A549 (cell line): ENCODE measurements around the gene PROX1. TPM values are rescaled to one million over a fixed set of nuclear protein-coding genes. Genes with fewer than 3 reads are reported as not detected.

ENCODE experiments used
- ATAC-seq, 2 experiments: fragments of 200-7000 bp in 1 of 2; fragments of >200 bp in 1 of 2; cut with Nextera tagmentation in 1 of 2; cut with Tn5 transposase in 1 of 2; 3 replicates each; pipeline versions ENCODE4 v1.8.0 to v1.9.1; 2018 to 2020; ENCODE audit warnings: mild to moderate bottlenecking in 1 of 2, moderate library complexity in 1 of 2
- CTCF ChIA-PET: fragments of 300-600 bp; sonication (Branson Sonifier 250); formaldehyde crosslinking; extraction: SDS; loops from one replicate; lab custom pipeline; 2021; ENCODE audit warnings: antibody characterized with exemption, inconsistent platforms; lab: Yijun Ruan, JAX
- POLR2A ChIA-PET: fragments of 350-600 bp; formaldehyde crosslinking; extraction: SDS; loops from one replicate; lab custom pipeline; 2021; ENCODE audit warnings: antibody characterized with exemption, inconsistent platforms; lab: Yijun Ruan, JAX
- DNase-seq, 2 experiments: peaks; one replicate each; pipeline versions ENCODE4 v3.0.0 to v3.0.0-alpha.2; 2011 to 2016; ENCODE audit warnings: low read depth in 1 of 2, low spot score in 1 of 2
- FAIRE-seq: peaks from 2 replicates; lab custom pipeline; 2011; peaks lifted over from hg19 to GRCh38; lab: Jason Lieb, UNC
- H3K27ac ChIP-seq, 2 experiments: fragments of >200 bp; sonication (Bioruptor Twin); formaldehyde crosslinking; 3 replicates each; pipeline ENCODE4 v1.5.1; 2016 to 2017
- H3K4me1 ChIP-seq: fragments of >200 bp; sonication (Bioruptor Twin); formaldehyde crosslinking; 3 replicates; pipeline ENCODE4 v1.6.1; 2016
- H3K4me2 ChIP-seq: fragments of >200 bp; sonication (Bioruptor Twin); formaldehyde crosslinking; 3 replicates; pipeline ENCODE4 v1.6.1; 2016
- H3K4me3 ChIP-seq: fragments of >200 bp; sonication (Bioruptor Twin); formaldehyde crosslinking; 3 replicates; pipeline ENCODE4 v1.5.1; 2016
- H3K9me3 ChIP-seq: fragments of >200 bp; sonication (Bioruptor Twin); formaldehyde crosslinking; 3 replicates; pipeline ENCODE4 v1.6.1; 2016
- CBX8 ChIP-seq: fragments of 200-600 bp; sonication (generic); IDR thresholded peaks from 2 replicates; pipeline ENCODE4 v1.6.1; 2016
- EHF ChIP-seq: fragments of 250-450 bp; sonication (Bioruptor Pico); IDR thresholded peaks from 2 replicates; pipeline ENCODE4 v1.5.0; 2020; ENCODE audit warnings: mild to moderate bottlenecking
- FOSB ChIP-seq: fragments of 250-450 bp; sonication (Bioruptor Pico); IDR thresholded peaks from 2 replicates; pipeline ENCODE4 v1.5.0; 2020; ENCODE audit warnings: mild to moderate bottlenecking, moderate library complexity
- JUN ChIP-seq, 2 experiments: fragments of >200 bp; sonication (Bioruptor Twin); formaldehyde crosslinking; IDR thresholded peaks; 2 replicates in 1 of 2; 3 replicates in 1 of 2; pipeline ENCODE4 v1.6.1; 2016 to 2017
- JUNB ChIP-seq: fragments of >200 bp; sonication (Bioruptor Twin); formaldehyde crosslinking; IDR thresholded peaks from 2 replicates; pipeline ENCODE4 v1.6.1; 2016
- KDM5A ChIP-seq: fragments of 200-600 bp; sonication (generic); IDR thresholded peaks from 2 replicates; pipeline ENCODE4 v1.6.1; 2016; ENCODE audit warnings: antibody characterized with exemption, mild to moderate bottlenecking
- MYC ChIP-seq: IDR thresholded peaks from 2 replicates; pipeline ENCODE4 v1.6.1; 2012; ENCODE audit warnings: mild to moderate bottlenecking, inconsistent platforms, low read length, improper control_type of control experiment, borderline replicate concordance
- NR3C1 ChIP-seq: fragments of >200 bp; sonication (Bioruptor Twin); formaldehyde crosslinking; IDR thresholded peaks from 3 replicates; pipeline ENCODE4 v1.6.1; 2017
- POLR2AphosphoS2 ChIP-seq: conservative IDR thresholded peaks from 2 replicates; pipeline ENCODE4 v1.6.1; 2012; ENCODE audit warnings: low read length, improper control_type of control experiment, inconsistent platforms
- RARB ChIP-seq: fragments of 250-450 bp; sonication (Bioruptor Pico); IDR thresholded peaks from 2 replicates; pipeline ENCODE4 v1.8.0; 2021; ENCODE audit warnings: mild to moderate bottlenecking, moderate library complexity
- RCOR1 ChIP-seq: fragments of 150-350 bp; IDR thresholded peaks from 2 replicates; pipeline ENCODE4 v1.6.1; 2014; ENCODE audit warnings: antibody characterized with exemption, low read length, low read depth
- RFX5 ChIP-seq: fragments of 450-650 bp; IDR thresholded peaks from 2 replicates; pipeline ENCODE4 v1.7.1; 2014; ENCODE audit warnings: antibody characterized with exemption, mild to moderate bottlenecking, moderate library complexity
- SREBF2 ChIP-seq: fragments of 450-650 bp; IDR thresholded peaks from 2 replicates; pipeline ENCODE4 v1.6.1; 2014; ENCODE audit warnings: mild to moderate bottlenecking, moderate library complexity
- ZSCAN20 ChIP-seq: fragments of 250-450 bp; sonication (Bioruptor Pico); IDR thresholded peaks from 2 replicates; pipeline ENCODE4 v1.8.0; 2022; ENCODE audit warnings: mild to moderate bottlenecking, moderate library complexity
- WGBS: methylation state at CpG from one replicate; pipeline ENCODE4 v1.1.6; 2017; ENCODE audit errors: missing lambda C conversion rate; 5-methylcytosine and 5-hydroxymethylcytosine counted together
- polyA plus RNA-seq, 4 experiments: library from polyadenylated mRNA; depleted of rRNA in 3 of 4; stranded (reverse); fragments of >200 nt; fragmentation: RNase III in 1 of 4; extraction: RNeasy Plus Mini Kit Qiagen cat#74134 plus additional on column Dnase treatment in 1 of 4; gene quantifications; 2 replicates in 3 of 4; 3 replicates in 1 of 4; pipeline ENCODE4 v1.2.3, GENCODE V29; 2011 to 2017
- TF ChIP-seq, protein P1 (sequence below): fragments of 200-600 bp; sonication (generic); IDR thresholded peaks from 2 replicates; pipeline ENCODE4 v1.6.1; 2016; ENCODE audit warnings: antibody characterized with exemption, mild to moderate bottlenecking, moderate library complexity
- TF ChIP-seq, protein P2 (sequence below): fragments of 250-450 bp; sonication (Bioruptor Pico); IDR thresholded peaks from 2 replicates; pipeline ENCODE4 v1.5.0; 2021; ENCODE audit warnings: mild to moderate bottlenecking, moderate library complexity, borderline replicate concordance
- TF ChIP-seq, protein P3 (sequence below): fragments of 450-650 bp; IDR thresholded peaks from 2 replicates; pipeline ENCODE4 v1.6.1; 2014; ENCODE audit warnings: antibody characterized with exemption

PROX1 gene
- polyA plus RNA-seq, 2 of the 4 experiments (the other 2 are of a cell fraction), result 0.01 to 0.06 TPM

DNA sequence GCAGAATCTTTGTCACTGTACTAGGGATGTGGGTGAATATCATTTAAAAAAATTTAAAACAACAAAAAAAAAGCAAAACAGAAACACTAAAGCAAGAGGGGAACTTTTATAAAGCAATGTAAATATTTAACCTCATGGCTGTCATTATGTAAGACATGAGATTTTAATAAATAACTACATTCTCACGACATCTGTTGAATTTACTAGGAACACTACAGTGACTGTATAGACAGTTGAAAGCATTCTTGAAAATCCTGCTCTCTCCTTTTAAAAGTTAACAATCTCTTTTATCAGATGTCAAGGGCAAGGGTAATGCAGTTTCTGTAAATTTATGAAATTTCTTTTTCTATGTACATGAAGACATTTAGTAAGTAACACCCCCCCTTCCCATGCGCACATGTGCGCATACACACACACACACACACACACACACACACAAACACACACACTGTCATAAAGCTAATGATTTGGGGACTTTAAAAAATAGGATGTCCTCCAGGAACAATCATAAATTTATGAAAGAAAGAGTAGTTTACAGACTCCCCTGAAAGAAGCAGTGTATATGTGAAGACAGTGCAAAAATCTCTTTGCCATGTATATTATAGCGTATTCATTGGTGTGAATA is 51.7 kb downstream of the PROX1 start:
- no peak for FAIRE-seq
- no peak overlapping the region for H3K4me2 ChIP-seq
- no peak for ATAC-seq
- CTCF ChIA-PET, result interaction anchor here (0.6 to 0.8 kb wide), 2 partner anchors 86 to 290 kb away, joined by 3 read pairs; no protein-coding TSS in a partner anchor
- POLR2A ChIA-PET, result no interaction called here
- no peaks in the 10 kb centered on the region for H3K9me3 ChIP-seq
- DNase-seq, result no peak
- H3K4me1 ChIP-seq, result no peaks in the 10 kb centered on the region
- no peak overlapping the region for H3K27ac ChIP-seq
- H3K4me3 ChIP-seq, result no peak overlapping the region
- TF ChIP-seq POLR2AphosphoS2 (no peak), SREBF2 (no peak), RCOR1 (no peak), NR3C1 (no peak), RARB (CRISPR knock-in tag) (no peak), MYC (no peak), KDM5A (no peak), ZSCAN20 (CRISPR knock-in tag) (no peak), EHF (CRISPR knock-in tag) (no peak), CBX8 (no peak), FOSB (CRISPR knock-in tag) (no peak)
- TF ChIP-seq, protein P1, sequence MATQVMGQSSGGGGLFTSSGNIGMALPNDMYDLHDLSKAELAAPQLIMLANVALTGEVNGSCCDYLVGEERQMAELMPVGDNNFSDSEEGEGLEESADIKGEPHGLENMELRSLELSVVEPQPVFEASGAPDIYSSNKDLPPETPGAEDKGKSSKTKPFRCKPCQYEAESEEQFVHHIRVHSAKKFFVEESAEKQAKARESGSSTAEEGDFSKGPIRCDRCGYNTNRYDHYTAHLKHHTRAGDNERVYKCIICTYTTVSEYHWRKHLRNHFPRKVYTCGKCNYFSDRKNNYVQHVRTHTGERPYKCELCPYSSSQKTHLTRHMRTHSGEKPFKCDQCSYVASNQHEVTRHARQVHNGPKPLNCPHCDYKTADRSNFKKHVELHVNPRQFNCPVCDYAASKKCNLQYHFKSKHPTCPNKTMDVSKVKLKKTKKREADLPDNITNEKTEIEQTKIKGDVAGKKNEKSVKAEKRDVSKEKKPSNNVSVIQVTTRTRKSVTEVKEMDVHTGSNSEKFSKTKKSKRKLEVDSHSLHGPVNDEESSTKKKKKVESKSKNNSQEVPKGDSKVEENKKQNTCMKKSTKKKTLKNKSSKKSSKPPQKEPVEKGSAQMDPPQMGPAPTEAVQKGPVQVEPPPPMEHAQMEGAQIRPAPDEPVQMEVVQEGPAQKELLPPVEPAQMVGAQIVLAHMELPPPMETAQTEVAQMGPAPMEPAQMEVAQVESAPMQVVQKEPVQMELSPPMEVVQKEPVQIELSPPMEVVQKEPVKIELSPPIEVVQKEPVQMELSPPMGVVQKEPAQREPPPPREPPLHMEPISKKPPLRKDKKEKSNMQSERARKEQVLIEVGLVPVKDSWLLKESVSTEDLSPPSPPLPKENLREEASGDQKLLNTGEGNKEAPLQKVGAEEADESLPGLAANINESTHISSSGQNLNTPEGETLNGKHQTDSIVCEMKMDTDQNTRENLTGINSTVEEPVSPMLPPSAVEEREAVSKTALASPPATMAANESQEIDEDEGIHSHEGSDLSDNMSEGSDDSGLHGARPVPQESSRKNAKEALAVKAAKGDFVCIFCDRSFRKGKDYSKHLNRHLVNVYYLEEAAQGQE, result no peak
- TF ChIP-seq, protein P2, sequence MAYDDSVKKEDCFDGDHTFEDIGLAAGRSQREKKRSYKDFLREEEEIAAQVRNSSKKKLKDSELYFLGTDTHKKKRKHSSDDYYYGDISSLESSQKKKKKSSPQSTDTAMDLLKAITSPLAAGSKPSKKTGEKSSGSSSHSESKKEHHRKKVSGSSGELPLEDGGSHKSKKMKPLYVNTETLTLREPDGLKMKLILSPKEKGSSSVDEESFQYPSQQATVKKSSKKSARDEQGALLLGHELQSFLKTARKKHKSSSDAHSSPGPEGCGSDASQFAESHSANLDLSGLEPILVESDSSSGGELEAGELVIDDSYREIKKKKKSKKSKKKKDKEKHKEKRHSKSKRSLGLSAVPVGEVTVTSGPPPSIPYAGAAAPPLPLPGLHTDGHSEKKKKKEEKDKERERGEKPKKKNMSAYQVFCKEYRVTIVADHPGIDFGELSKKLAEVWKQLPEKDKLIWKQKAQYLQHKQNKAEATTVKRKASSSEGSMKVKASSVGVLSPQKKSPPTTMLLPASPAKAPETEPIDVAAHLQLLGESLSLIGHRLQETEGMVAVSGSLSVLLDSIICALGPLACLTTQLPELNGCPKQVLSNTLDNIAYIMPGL (CRISPR knock-in tag), result no peak
- TF ChIP-seq, protein P3, sequence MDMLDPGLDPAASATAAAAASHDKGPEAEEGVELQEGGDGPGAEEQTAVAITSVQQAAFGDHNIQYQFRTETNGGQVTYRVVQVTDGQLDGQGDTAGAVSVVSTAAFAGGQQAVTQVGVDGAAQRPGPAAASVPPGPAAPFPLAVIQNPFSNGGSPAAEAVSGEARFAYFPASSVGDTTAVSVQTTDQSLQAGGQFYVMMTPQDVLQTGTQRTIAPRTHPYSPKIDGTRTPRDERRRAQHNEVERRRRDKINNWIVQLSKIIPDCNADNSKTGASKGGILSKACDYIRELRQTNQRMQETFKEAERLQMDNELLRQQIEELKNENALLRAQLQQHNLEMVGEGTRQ, result no peak
- TF ChIP-seq, all 56 proteins: peak for 0
- 64% methylated on average over 4 of the region's 4 CpGs for WGBS

DNA sequence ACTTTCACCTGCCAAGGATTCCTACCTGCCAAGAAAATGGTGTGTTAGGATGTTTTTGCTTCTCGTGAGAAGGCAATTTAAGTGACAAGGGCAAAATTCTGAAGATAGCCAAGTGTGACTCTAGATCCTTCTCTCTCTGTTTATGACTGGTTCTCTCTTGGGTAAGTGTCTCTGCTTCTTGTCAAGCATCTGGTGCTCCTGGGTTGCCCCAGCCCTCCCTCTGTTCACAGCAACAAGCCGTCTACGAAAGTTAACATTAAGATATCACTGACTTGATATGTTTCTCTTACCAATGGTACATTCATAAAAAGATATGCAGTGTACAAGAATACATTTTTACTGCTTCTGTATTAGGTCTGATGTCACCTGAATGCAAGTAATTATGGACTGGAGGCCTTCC is 55.4 kb downstream of the PROX1 start:
- no peak for FAIRE-seq
- no peak for TF ChIP-seq JUN (IDR thresholded peaks at IDR 0.05)

DNA sequence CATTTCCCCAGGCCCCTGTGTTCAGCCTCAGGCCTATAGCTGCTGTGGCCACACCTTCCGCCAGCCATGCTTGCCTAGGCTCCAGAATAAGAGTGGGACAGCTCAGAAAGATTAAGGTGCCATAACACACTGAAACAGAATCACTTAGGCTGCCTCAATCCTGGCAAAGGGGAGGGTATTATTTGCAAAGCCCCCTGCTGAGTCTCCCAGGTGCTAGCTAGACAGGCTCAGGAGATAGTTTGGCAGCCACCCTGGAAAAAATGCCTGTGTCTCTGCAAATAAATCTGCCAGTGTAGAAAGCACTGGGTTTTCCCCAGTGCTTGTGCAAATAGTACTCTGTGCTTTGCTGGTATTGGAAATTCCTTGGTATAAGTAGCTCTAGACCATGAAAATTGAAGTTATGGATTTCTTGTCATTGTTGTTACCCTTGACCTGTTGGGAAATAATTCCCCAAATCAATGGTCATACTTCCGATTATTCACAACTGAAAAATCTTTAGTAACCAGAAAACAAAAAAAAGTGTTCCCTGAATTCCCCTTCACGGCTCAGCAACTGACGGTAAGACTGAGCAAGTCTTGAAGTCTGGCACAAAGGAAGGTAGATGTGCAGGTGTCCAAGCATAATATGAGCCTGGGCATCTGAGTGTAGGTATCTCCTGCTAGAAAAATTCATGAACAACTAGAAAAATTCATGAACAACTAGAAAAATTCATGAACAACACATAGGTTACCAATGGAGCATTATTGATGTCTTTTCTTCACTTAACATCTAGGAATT is 56.9 kb downstream of the PROX1 start:
- H3K27ac ChIP-seq, result no peak overlapping the region
- ATAC-seq (no peak), DNase-seq (peak in 1 of 2 experiments; percentile 10), FAIRE-seq (no peak)
- TF ChIP-seq JUNB, result no peak
- no peak for TF ChIP-seq RFX5
- TF ChIP-seq SREBF2, result no peak
- CTCF ChIA-PET, result no interaction called here
- 0 out of 3 replicates have a peak, but pooled peaks cover 3% of the 10 kb centered on the region for H3K9me3 ChIP-seq
- WGBS, result 24% methylated on average over 4 of the region's 4 CpGs
- POLR2A ChIA-PET, result no interaction called here
- H3K4me1 ChIP-seq, result no peaks in the 10 kb centered on the region
- peak overlapping the region; percentile 25; the same call in 1 of the 3 replicates for H3K4me2 ChIP-seq
- no peak overlapping the region for H3K4me3 ChIP-seq

More for the DNA sequence above, 55.4 kb downstream of the PROX1 start:
- DNase-seq, result no peak
- ATAC-seq, result no peak
- ChIA-PET CTCF (no interaction called here), POLR2A (no interaction called here)
- H3K4me1 ChIP-seq, result no peaks in the 10 kb centered on the region
- H3K27ac ChIP-seq, result no peak overlapping the region
- no peak overlapping the region for H3K4me2 ChIP-seq
- H3K9me3 ChIP-seq, result 0 out of 3 replicates have a peak, but pooled peaks cover 3% of the 10 kb centered on the region
- WGBS, result 50% methylated on average over 3 of the region's 3 CpGs
- H3K4me3 ChIP-seq, result no peak overlapping the region
